Stimulated activated CD4-positive, alpha-beta T cell treated with anti-CD3 and anti-CD28 coated beads, TNF-alpha, amount 100 ng/mL, for 24 hours (primary cell): ENCODE measurements around the gene PEX26.
"Not testable (repeated sequence)": the region's sequence is repeated elsewhere in the genome, so short reads cannot be mapped to it uniquely, and the experiment has no call there.

Source experiments
- DNase-seq, 3 experiments: peaks; one replicate each; pipeline ENCODE4 v3.0.0-alpha.2; 2020; ENCODE audit warnings: low read depth in 3 of 3

The PEX26 gene

GRCh38 chr22:18119409-18120110, 41.8 kb downstream of the PEX26 start:
- DNase-seq = no peak

GRCh38 chr22:18120857-18121256, 43.1 kb downstream of the PEX26 start:
- no peak for DNase-seq

- DNase-seq = no peak
Observed at GRCh38 chr22:18121506-18121905, 43.7 kb downstream of the PEX26 start.

GRCh38 chr22:18121954-18122554, 44.3 kb downstream of the PEX26 start:
- DNase-seq = no peak

GRCh38 chr22:18123476-18124025, 45.8 kb downstream of the PEX26 start:
- not testable (repeated sequence) for DNase-seq

GRCh38 chr22:18126606-18127005, 48.8 kb downstream of the PEX26 start:
- DNase-seq = no peak

- DNase-seq = no peak
Observed at GRCh38 chr22:18130018-18130417, 52.2 kb downstream of the PEX26 start.

- DNase-seq = no peak
Observed at GRCh38 chr22:18130699-18131429, 53.1 kb downstream of the PEX26 start.

GRCh38 chr22:18133452-18133851, 55.7 kb downstream of the PEX26 start:
- DNase-seq = no peak

GRCh38 chr22:18136563-18137320, 59.0 kb downstream of the PEX26 start:
- DNase-seq = no peak

GRCh38 chr22:18141004-18141403, 63.2 kb downstream of the PEX26 start:
- DNase-seq = not testable (repeated sequence)

GRCh38 chr22:18144105-18144504, 66.3 kb downstream of the PEX26 start:
- DNase-seq = no peak

GRCh38 chr22:18145676-18146388, 68.0 kb downstream of the PEX26 start:
- no peak for DNase-seq

- no peak for DNase-seq
Observed at GRCh38 chr22:18146389-18146753, 68.6 kb downstream of the PEX26 start.

GRCh38 chr22:18147791-18148190, 70.0 kb downstream of the PEX26 start:
- DNase-seq = no peak

- no peak for DNase-seq
Observed at GRCh38 chr22:18148293-18148965, 70.6 kb downstream of the PEX26 start.

GRCh38 chr22:18152519-18152918, 74.7 kb downstream of the PEX26 start:
- DNase-seq = no peak

- no peak for DNase-seq
Observed at GRCh38 chr22:18154821-18155390, 77.1 kb downstream of the PEX26 start.
